Measurements from ENCODE around the gene SAP30BP.
A peak's percentile ranks its signal among the peaks of the same experiment; 100 is the strongest.

The SAP30BP gene

DNA sequence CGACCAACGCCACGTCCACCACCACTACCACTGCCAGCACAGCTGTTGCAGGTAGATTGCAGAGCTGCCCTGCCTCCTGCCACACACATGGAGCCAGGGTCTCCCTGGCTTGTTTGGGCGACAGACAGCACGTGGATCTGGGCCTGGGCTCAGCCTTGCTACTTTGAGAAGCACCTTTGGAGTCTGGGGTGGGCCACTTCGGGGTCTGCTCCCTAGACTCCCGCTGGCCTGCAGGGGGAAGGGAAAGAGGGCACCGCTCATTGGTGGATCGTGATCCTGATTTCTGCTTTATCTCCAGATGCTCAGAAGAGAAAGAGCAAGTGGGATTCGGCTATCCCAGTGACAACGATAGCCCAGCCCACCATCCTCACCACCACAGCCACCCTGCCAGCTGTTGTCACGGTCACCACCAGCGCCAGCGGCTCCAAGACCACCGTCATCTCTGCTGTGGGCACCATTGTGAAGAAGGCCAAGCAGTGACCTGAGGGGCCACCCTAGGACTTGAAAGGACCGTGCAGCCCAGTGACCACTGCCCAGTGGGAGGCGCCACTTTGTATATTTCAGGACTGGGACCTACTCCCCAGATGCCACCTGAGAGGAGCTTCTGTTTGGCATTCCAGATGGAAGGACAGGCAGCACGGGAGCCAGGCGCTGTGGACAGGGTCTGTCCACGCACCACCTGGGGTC is 39.0 kb downstream of the SAP30BP start:
- H3K4me1 ChIP-seq (ENCODE audit: control insufficient read depth, insufficient read depth, low read length) = no peaks in the 10 kb centered on the region
- no peaks in the 10 kb centered on the region for H3K27me3 ChIP-seq (ENCODE audit: control insufficient read depth, insufficient read depth, low read length)
- no peak overlapping the region for H3K9ac ChIP-seq (ENCODE audit: low read depth, low read length)
- no peak overlapping the region for H3K4me3 ChIP-seq (ENCODE audit: low read depth, low read length)
- no peaks in the 10 kb centered on the region for H3K9me3 ChIP-seq (ENCODE audit: control insufficient read depth, insufficient read depth, low read length)
- H3K36me3 ChIP-seq (ENCODE audit: control insufficient read depth, insufficient read depth, low read length) = peaks cover 51% of the 10 kb centered on the region

DNA sequence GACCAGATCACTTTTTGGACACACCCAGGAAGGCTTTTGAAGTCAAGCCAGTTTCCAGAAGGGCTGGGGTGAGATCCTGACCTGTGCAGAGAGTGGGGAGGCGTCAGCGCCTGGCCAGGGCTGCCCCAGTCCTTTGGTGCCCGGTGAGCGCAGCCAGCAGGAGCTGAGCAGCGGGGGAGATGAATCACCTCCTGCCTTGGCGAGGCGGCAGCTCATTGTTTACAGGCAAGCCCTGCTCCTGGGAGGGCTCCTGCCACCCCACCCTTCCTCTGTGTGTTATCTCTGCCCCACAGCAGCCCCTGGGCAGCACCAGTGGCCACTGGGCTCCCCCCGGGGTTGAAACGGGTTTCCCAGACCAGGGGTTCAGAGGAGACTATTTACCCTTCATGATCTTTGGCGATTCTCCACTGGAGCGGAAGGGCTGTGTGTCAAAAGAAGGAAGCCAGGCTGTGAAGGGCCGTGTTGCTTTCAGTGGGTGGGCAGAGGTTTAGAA is 40.0 kb downstream of the SAP30BP start:
- H3K27me3 ChIP-seq (ENCODE audit: control insufficient read depth, insufficient read depth, low read length) = no peaks in the 10 kb centered on the region
- no peak overlapping the region for H3K9ac ChIP-seq (ENCODE audit: low read depth, low read length)
- peaks cover 47% of the 10 kb centered on the region for H3K36me3 ChIP-seq (ENCODE audit: control insufficient read depth, insufficient read depth, low read length)
- H3K4me1 ChIP-seq (ENCODE audit: control insufficient read depth, insufficient read depth, low read length) = no peaks in the 10 kb centered on the region
- H3K4me3 ChIP-seq (ENCODE audit: low read depth, low read length) = no peak overlapping the region
- H3K9me3 ChIP-seq (ENCODE audit: control insufficient read depth, insufficient read depth, low read length) = no peaks in the 10 kb centered on the region

DNA sequence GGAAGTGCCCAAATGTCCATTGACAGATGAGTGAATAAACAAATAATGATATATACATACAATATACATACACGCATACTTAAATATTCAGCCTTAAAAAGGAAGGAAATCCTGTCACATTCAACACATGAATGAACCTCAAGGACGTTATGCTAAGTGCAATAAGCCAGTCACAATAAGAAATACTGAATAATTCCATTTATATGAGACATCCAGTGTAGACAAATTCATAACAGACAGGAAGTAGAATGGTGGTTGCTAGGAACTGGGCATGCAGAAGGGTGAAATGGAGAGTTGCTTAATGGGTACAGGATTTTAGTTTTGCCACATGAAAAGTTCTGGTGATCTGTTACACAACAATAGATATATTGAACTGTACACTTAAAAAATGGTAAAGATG is 45.3 kb downstream of the SAP30BP start:
- Histone ChIP-seq H3K9ac (ENCODE audit: low read depth, low read length) (no peak overlapping the region), H3K27me3 (ENCODE audit: control insufficient read depth, insufficient read depth, low read length) (no peaks in the 10 kb centered on the region), H3K4me1 (ENCODE audit: control insufficient read depth, insufficient read depth, low read length) (no peaks in the 10 kb centered on the region), H3K4me3 (ENCODE audit: low read depth, low read length) (no peak overlapping the region), H3K36me3 (ENCODE audit: control insufficient read depth, insufficient read depth, low read length) (no peaks in the 10 kb centered on the region), H3K9me3 (ENCODE audit: control insufficient read depth, insufficient read depth, low read length) (no peaks in the 10 kb centered on the region)

DNA sequence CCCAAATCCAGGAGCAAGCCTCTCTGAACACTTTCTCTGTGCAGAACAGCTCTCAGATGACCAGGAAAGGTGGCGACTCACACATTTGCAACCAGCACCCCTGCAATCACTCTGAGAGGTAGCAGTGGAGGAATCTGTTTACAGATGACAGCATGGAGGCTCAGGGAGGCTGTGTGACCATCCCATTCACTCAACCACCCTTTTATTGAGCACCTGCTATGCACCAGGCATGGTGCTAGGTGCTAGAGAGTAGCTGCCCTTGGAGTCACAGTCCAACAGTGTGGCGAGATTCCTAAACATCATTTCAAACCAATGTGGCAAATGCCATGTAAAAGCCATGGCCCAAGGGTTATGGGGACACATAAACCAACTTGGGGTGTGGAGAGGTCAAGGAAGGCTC is 52.6 kb downstream of the SAP30BP start:
- Histone ChIP-seq H3K9me3 (ENCODE audit: control insufficient read depth, insufficient read depth, low read length) (no peaks in the 10 kb centered on the region), H3K27me3 (ENCODE audit: control insufficient read depth, insufficient read depth, low read length) (peaks cover 21% of the 10 kb centered on the region), H3K36me3 (ENCODE audit: control insufficient read depth, insufficient read depth, low read length) (no peaks in the 10 kb centered on the region), H3K4me1 (ENCODE audit: control insufficient read depth, insufficient read depth, low read length) (no peaks in the 10 kb centered on the region), H3K9ac (ENCODE audit: low read depth, low read length) (no peak overlapping the region), H3K4me3 (ENCODE audit: low read depth, low read length) (no peak overlapping the region)

DNA sequence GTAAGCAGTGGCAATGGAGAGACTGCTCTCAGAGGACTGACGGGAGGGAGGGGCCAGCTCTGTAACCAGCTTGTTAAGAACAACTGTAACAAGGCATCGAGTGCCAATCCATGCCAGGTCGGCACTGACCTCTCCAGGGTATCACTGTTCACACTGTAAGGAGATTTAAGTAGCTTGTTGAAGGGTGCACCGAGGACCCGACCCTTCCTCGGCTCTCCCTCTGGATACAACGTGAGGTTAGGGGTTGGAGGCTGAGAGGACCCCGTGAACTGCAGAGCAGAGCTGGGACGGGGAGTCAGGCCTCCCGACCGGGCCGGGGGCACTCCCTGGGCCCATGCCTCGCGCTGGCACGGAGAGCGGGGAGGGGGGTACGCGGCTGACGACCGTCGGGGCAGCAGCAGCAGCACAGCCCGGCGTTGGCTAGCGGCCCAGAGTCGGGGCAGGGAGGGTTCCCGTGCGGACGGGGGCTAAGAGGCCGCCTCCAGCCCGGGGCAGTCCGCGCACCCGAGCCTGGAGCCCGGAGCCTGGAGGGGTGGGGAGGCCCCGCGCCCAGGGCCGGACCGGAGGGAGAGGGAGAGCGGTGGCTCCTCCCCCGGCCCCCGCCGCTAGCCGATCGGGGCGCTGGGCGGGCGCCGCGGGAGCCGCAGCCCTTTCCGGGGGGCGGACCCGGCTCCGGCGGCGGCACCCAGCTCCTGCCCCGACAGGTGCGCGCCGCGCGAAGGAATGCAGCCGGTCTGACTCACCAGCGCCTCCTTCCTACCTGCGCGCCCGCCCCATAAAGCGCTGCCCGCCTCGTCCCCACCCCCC is 53.7 kb downstream of the SAP30BP start, which contains the start of gene ITGB4:
Gene ITGB4, plus strand, starts transcription at position 804 of the 807 bp plus-strand sequence. CDS start 3,245 bp downstream, outside the sequence.
- Histone ChIP-seq H3K27me3 (ENCODE audit: control insufficient read depth, insufficient read depth, low read length) (peaks cover 21% of the 10 kb centered on the region), H3K9me3 (ENCODE audit: control insufficient read depth, insufficient read depth, low read length) (no peaks in the 10 kb centered on the region), H3K4me3 (ENCODE audit: low read depth, low read length) (peak within 1 kb of the TSS; percentile 66), H3K4me1 (ENCODE audit: control insufficient read depth, insufficient read depth, low read length) (no peaks in the 10 kb centered on the region), H3K9ac (ENCODE audit: low read depth, low read length) (peak within 1 kb of the TSS; percentile 54), H3K36me3 (ENCODE audit: control insufficient read depth, insufficient read depth, low read length) (no peaks in the 10 kb centered on the region)

DNA sequence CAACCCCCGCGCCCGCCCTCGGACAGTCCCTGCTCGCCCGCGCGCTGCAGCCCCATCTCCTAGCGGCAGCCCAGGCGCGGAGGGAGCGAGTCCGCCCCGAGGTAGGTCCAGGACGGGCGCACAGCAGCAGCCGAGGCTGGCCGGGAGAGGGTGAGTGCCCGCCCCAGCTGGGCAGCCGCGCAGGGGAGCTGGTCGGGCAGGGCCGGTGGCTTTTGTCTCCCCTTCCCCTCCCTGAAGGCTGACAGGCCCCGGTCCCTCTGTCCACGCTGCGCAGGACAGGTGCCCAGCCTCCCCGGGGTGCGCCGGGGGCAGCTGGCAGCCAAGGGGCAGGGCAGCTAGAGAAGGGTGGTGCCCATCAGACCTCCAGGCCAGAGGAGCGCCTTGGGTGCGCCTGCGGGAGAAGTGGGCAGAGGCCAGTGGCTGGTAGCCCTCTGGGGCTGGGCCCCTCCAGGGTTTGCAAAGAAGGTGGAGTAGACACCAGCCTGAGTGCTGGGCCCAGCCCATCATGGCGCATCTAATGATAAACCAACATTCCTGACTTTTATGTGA is 54.4 kb downstream of the SAP30BP start:
- Histone ChIP-seq H3K9ac (ENCODE audit: low read depth, low read length) (peak overlapping the region; percentile 54), H3K4me1 (ENCODE audit: control insufficient read depth, insufficient read depth, low read length) (no peaks in the 10 kb centered on the region), H3K27me3 (ENCODE audit: control insufficient read depth, insufficient read depth, low read length) (peaks cover 21% of the 10 kb centered on the region), H3K9me3 (ENCODE audit: control insufficient read depth, insufficient read depth, low read length) (no peaks in the 10 kb centered on the region), H3K4me3 (ENCODE audit: low read depth, low read length) (peak overlapping the region; percentile 43), H3K36me3 (ENCODE audit: control insufficient read depth, insufficient read depth, low read length) (no peaks in the 10 kb centered on the region)

DNA sequence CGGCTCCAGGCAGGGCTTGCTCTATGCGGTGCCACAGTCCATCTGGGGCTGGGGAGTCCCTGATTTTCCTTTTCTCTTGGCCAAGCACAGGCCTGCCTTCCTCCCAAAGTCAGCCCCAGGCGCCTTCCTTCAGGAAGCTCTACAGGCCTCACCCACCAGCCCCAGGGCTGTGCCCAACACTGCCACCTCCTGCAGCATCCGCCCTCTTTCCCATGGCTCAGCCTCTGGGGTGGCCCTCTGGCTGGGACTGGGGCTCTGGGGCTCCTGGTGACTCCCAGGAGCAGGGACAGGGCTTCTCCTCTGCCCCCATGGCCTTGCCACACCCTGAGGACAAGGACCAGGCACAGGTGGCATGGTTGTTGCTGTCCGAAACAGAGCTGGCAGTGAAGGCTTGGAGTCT is 54.9 kb downstream of the SAP30BP start:
- H3K9me3 ChIP-seq (ENCODE audit: control insufficient read depth, insufficient read depth, low read length) = no peaks in the 10 kb centered on the region
- H3K4me1 ChIP-seq (ENCODE audit: control insufficient read depth, insufficient read depth, low read length) = no peaks in the 10 kb centered on the region
- peaks cover 21% of the 10 kb centered on the region for H3K27me3 ChIP-seq (ENCODE audit: control insufficient read depth, insufficient read depth, low read length)
- H3K9ac ChIP-seq (ENCODE audit: low read depth, low read length) = no peak overlapping the region
- H3K36me3 ChIP-seq (ENCODE audit: control insufficient read depth, insufficient read depth, low read length) = no peaks in the 10 kb centered on the region
- peak overlapping the region; percentile 43 for H3K4me3 ChIP-seq (ENCODE audit: low read depth, low read length)

DNA sequence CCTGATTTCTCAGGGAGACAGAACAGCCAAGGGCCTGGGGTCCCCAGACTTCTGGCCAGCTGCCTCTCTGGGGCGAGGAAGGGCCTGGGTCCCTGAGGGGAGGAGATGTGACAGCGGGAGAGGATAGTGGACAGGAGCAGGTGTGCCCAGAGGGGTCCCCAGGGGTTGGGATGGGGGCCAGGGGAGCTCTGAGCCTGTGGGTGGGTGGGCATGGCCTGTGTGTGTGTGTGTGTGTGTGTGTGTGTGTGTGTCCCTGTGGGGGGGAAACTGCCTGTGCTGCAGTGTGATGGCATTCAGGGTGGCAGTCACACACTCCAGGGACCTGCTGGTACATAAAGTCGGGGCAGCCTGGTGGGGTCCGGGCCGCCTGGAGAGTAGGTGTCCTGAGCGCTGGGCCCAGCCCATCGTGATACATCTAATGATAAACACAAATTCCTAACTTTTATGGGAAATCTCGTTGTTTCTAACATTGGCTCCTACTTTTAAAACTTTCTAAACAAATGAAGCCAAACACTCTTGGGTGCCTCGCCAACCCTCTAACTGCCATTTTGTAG is 55.5 kb downstream of the SAP30BP start:
- no peak overlapping the region for H3K4me3 ChIP-seq (ENCODE audit: low read depth, low read length)
- no peaks in the 10 kb centered on the region for H3K9me3 ChIP-seq (ENCODE audit: control insufficient read depth, insufficient read depth, low read length)
- no peak overlapping the region for H3K9ac ChIP-seq (ENCODE audit: low read depth, low read length)
- H3K36me3 ChIP-seq (ENCODE audit: control insufficient read depth, insufficient read depth, low read length) = no peaks in the 10 kb centered on the region
- H3K4me1 ChIP-seq (ENCODE audit: control insufficient read depth, insufficient read depth, low read length) = no peaks in the 10 kb centered on the region
- peaks cover 21% of the 10 kb centered on the region for H3K27me3 ChIP-seq (ENCODE audit: control insufficient read depth, insufficient read depth, low read length)

DNA sequence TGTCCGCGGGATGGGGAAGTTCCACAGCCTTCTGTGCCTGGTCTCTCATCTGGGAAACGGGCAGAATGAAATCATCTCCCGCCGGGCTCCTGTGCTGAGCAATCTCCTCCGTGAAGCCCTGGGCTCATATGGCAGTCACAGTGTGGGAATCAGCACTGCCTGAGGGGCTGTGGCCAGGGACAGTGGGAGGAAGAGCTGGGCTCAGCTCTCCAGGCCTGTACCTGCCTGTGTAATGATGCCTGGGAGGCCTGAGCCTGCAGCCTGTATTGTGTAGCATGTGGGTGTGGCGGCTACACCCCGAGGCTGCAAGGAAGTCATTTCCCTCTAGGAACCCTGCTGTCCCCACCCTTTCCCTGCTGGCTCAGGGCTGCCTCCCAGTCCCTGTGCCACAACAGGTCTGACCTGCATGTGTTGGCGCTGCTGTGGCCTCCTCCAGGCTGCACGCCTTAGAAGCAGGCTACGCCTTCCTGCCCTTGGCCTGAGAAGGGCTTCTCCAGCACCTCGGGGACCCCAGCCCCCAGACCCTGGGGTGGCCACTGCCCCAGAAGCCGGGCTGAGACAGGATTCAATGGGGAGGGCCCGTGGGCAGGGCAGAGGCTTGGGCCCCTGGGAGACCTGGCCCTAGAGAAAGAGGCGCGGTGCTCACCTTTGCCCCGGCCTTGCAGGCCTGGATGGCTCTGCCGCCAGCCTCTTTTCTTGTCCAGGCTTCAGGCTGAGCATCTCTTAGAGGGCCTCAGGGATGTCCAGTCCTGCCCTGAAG is 56.2 kb downstream of the SAP30BP start:
- H3K36me3 ChIP-seq (ENCODE audit: control insufficient read depth, insufficient read depth, low read length) = no peaks in the 10 kb centered on the region
- H3K4me1 ChIP-seq (ENCODE audit: control insufficient read depth, insufficient read depth, low read length) = no peaks in the 10 kb centered on the region
- no peak overlapping the region for H3K9ac ChIP-seq (ENCODE audit: low read depth, low read length)
- no peak overlapping the region for H3K4me3 ChIP-seq (ENCODE audit: low read depth, low read length)
- no peaks in the 10 kb centered on the region for H3K9me3 ChIP-seq (ENCODE audit: control insufficient read depth, insufficient read depth, low read length)
- H3K27me3 ChIP-seq (ENCODE audit: control insufficient read depth, insufficient read depth, low read length) = peaks cover 21% of the 10 kb centered on the region

DNA sequence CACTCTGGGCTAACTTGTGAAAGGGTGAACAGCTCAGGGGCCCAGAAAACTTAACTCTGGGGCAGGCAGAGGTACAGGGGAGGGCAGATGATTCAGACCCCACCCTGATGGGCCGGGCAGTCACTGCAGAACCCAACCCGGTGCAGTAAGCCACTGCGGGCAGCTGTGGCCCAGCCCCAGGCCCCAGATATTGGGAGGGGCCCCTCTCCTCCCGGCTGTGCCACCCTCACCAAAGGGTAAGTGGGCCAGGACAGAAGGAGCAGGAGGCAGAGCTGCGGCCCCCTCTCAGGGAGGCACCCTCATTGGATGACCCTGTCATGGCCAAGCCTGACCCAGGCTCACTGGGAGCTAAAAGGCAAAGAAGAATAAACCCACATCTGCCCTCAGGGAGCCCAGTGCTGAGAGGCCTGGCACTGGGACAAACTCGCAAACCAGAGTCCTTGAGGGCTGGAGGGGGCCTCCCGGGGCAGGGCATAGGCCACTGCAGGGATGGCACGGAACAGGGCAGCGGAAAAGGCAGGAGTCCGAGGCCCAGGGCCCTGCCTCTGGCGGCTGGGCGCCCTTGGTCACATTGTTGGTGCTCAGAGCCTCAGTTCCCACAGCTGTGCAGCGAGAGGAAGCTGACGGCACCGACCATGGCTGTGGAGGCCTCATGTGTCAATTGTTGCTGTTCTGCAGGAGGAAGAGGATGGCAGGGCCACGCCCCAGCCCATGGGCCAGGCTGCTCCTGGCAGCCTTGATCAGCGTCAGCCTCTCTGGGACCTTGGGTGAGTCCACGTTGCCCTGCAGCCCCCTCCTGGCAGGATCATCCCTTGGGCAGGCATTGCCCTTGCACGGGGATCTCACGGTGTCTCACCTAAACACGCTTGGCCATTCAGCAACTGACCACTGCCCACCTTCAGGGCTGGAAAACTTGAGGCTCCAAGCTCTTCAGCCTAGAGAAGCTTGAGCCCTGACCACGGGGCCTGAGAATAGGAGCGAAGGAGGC is 57.2 kb downstream of the SAP30BP start:
- Histone ChIP-seq H3K36me3 (ENCODE audit: control insufficient read depth, insufficient read depth, low read length) (no peaks in the 10 kb centered on the region), H3K9me3 (ENCODE audit: control insufficient read depth, insufficient read depth, low read length) (no peaks in the 10 kb centered on the region), H3K4me3 (ENCODE audit: low read depth, low read length) (no peak overlapping the region), H3K4me1 (ENCODE audit: control insufficient read depth, insufficient read depth, low read length) (no peaks in the 10 kb centered on the region), H3K27me3 (ENCODE audit: control insufficient read depth, insufficient read depth, low read length) (peaks cover 18% of the 10 kb centered on the region), H3K9ac (ENCODE audit: low read depth, low read length) (no peak overlapping the region)
